Panc1 (cell line): Measurements from ENCODE around the gene MCF2.

Experiments used
- REST ChIP-seq, 2 experiments: IDR thresholded peaks; 2 replicates each; pipeline ENCODE4 v1.6.1; 2011 to 2012; ENCODE audit warnings: low read depth in 2 of 2, control low read depth in 1 of 2, low read length in 1 of 2, mild to moderate bottlenecking in 1 of 2, moderate library complexity in 1 of 2; ENCODE audit not compliant: insufficient read depth in 1 of 2
- SIN3A ChIP-seq: IDR thresholded peaks from 2 replicates; pipeline ENCODE4 v1.6.1; 2012; ENCODE audit warnings: low read depth, mild to moderate bottlenecking, low read length, moderate library complexity, borderline replicate concordance; ENCODE audit not compliant: insufficient read depth
- TF ChIP-seq, protein P1 (sequence below): fragments of 450-650 bp; IDR thresholded peaks from 2 replicates; pipeline ENCODE4 v1.5.1; 2017; ENCODE audit warnings: mild to moderate bottlenecking

- TF ChIP-seq, protein P1, sequence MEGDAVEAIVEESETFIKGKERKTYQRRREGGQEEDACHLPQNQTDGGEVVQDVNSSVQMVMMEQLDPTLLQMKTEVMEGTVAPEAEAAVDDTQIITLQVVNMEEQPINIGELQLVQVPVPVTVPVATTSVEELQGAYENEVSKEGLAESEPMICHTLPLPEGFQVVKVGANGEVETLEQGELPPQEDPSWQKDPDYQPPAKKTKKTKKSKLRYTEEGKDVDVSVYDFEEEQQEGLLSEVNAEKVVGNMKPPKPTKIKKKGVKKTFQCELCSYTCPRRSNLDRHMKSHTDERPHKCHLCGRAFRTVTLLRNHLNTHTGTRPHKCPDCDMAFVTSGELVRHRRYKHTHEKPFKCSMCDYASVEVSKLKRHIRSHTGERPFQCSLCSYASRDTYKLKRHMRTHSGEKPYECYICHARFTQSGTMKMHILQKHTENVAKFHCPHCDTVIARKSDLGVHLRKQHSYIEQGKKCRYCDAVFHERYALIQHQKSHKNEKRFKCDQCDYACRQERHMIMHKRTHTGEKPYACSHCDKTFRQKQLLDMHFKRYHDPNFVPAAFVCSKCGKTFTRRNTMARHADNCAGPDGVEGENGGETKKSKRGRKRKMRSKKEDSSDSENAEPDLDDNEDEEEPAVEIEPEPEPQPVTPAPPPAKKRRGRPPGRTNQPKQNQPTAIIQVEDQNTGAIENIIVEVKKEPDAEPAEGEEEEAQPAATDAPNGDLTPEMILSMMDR = no peak
- TF ChIP-seq REST (IDR thresholded peaks at IDR 0.05; ENCODE audit: insufficient read depth in 1 of 2, low read depth in 2 of 2, low read length in 1 of 2) (no peak), SIN3A (no peak)
Measured at GRCh38 chrX:139533444-139533843, 174.5 kb downstream of the MCF2 start.
